KMS-11 (cell line): ENCODE results near the gene DNAJB2.

Source experiments
- H2AFZ ChIP-seq: fragments of 200-600 bp; sonication (generic); 2 replicates; pipeline ENCODE4 v1.6.1; 2016; ENCODE audit warnings: antibody characterized with exemption, mixed run types, low read depth
- H3K27ac ChIP-seq: fragments of 200-600 bp; sonication (generic); 2 replicates; pipeline ENCODE4 v1.6.1; 2016; ENCODE audit warnings: mild to moderate bottlenecking, mixed run types
- H3K27me3 ChIP-seq: fragments of 200-600 bp; sonication (generic); 2 replicates; pipeline ENCODE4 v1.6.1; 2017; ENCODE audit warnings: mild to moderate bottlenecking, low read depth, mixed run types, moderate library complexity; ENCODE audit not compliant: insufficient read depth
- H3K36me3 ChIP-seq: fragments of 200-600 bp; sonication (generic); 2 replicates; pipeline ENCODE4 v1.6.1; 2017; ENCODE audit warnings: mild to moderate bottlenecking, mixed run types; ENCODE audit not compliant: insufficient read depth
- H3K4me1 ChIP-seq: fragments of 200-600 bp; sonication (generic); 2 replicates; pipeline ENCODE4 v1.6.1; 2016; ENCODE audit warnings: mild to moderate bottlenecking, low read depth, mixed run types; ENCODE audit not compliant: poor library complexity, severe bottlenecking
- H3K4me2 ChIP-seq: fragments of 200-600 bp; sonication (generic); 2 replicates; pipeline ENCODE4 v1.7.0; 2016; ENCODE audit warnings: mild to moderate bottlenecking, mixed run types
- H3K4me3 ChIP-seq: fragments of 200-600 bp; sonication (generic); IDR thresholded peaks from 2 replicates; pipeline ENCODE4 v1.6.1; 2017; ENCODE audit warnings: low read depth, low read length, mixed read lengths; ENCODE audit not compliant: insufficient read depth
- H3K79me2 ChIP-seq: fragments of 200-600 bp; sonication (generic); 2 replicates; pipeline ENCODE4 v1.6.1; 2016; ENCODE audit warnings: low read depth, mixed run types; ENCODE audit not compliant: insufficient read depth
- H3K9ac ChIP-seq: fragments of 200-600 bp; sonication (generic); 2 replicates; pipeline ENCODE4 v1.6.1; 2016; ENCODE audit warnings: mild to moderate bottlenecking, mixed run types
- H4K20me1 ChIP-seq: fragments of 200-600 bp; sonication (generic); 2 replicates; pipeline ENCODE4 v1.6.1; 2016; ENCODE audit warnings: mild to moderate bottlenecking, mixed run types; ENCODE audit not compliant: insufficient read depth
- CTCF ChIP-seq: fragments of 200-600 bp; sonication (generic); conservative IDR thresholded peaks from 2 replicates; pipeline ENCODE4 v1.6.1; 2017; ENCODE audit warnings: low read depth, mild to moderate bottlenecking, antibody characterized with exemption, low read length, moderate library complexity, mixed read lengths

Gene DNAJB2

DNA sequence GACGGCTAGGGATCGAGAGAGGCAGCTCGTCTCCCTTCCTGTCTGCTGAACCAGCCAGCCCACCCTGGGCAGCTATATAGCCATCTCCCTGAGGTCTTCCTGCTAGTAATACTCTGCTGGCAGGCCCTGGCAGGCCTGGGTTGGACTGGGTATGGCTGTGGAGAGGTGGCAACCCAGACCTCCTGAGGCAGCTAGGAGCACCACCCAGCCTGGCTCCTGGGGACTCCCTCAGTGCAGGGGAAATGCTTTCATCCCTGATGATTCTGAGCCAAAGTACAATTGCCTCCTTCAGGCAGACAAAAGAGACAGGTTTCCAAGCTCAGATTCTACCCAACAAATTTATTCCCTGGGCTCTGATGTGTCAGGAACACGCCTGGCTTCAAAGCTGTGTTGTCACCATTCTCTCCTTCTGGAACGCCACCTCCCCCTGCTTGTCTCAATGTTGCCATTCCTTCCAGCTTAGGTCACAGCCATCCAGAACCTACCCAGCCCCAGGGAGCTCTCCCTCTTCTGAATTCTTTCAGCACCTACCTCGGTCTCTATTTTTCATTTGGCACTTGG lies 4.7 kb upstream of the DNAJB2 start:
- no peak for TF ChIP-seq CTCF
- H3K4me2 ChIP-seq, result no peak overlapping the region
- H3K9ac ChIP-seq, result no peak overlapping the region
- H3K79me2 ChIP-seq, result no peaks in the 10 kb centered on the region
- no peaks in the 10 kb centered on the region for H4K20me1 ChIP-seq
- H3K27me3 ChIP-seq, result no peaks in the 10 kb centered on the region
- no peak overlapping the region for H3K4me3 ChIP-seq
- peaks cover 21% of the 10 kb centered on the region for H3K4me1 ChIP-seq
- no peak overlapping the region for H3K27ac ChIP-seq
- no peaks in the 10 kb centered on the region for H3K36me3 ChIP-seq
- no peak overlapping the region for H2AFZ ChIP-seq

- Histone ChIP-seq H3K36me3 (no peaks in the 10 kb centered on the region), H3K27me3 (no peaks in the 10 kb centered on the region), H2AFZ (peak overlapping the region; percentile 90), H3K79me2 (no peaks in the 10 kb centered on the region), H3K4me1 (peaks cover 28% of the 10 kb centered on the region), H3K4me3 (no peak overlapping the region), H3K9ac (peak overlapping the region; percentile 31; the same call in 1 of the 2 replicates), H3K4me2 (peak overlapping the region; percentile 80), H3K27ac (peak overlapping the region; percentile 80), H4K20me1 (no peaks in the 10 kb centered on the region)
- TF ChIP-seq CTCF, result peak; percentile 95
Measured at GRCh38 chr2:219277703-219278654, 1.2 kb upstream of the DNAJB2 start.

DNA sequence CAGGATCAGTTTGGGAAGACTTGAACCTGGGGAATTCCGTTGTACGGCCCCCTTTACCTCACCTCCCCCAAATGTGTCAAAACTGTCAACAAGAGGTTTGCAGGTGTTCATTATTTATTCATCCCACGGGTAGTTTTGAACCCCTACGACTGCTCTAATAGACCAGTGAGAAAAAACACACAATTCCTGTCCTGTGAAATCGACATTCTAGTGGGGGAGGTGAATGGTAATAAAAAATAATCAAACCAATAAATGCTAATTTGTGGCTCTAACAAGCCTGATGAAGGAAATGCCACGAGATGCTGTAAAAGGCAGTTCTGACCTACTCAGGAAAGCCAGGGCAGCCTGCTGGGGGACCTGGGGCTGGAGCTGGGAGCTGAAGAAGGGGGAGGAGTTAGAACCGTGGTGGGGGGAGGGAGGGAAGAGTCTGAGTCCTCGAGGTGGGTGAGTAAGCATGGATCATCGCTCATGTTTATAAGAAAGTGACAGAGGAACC lies 463 bp upstream of the DNAJB2 start:
- Histone ChIP-seq H3K4me2 (peak overlapping the region; percentile 80), H2AFZ (peak overlapping the region; percentile 90), H3K4me1 (peaks cover 28% of the 10 kb centered on the region), H3K79me2 (no peaks in the 10 kb centered on the region), H3K9ac (peak overlapping the region; percentile 31; the same call in 1 of the 2 replicates), H3K27ac (peak overlapping the region; percentile 80), H4K20me1 (no peaks in the 10 kb centered on the region), H3K27me3 (no peaks in the 10 kb centered on the region), H3K4me3 (peak overlapping the region; percentile 70), H3K36me3 (no peaks in the 10 kb centered on the region)
- no peak for TF ChIP-seq CTCF

DNA sequence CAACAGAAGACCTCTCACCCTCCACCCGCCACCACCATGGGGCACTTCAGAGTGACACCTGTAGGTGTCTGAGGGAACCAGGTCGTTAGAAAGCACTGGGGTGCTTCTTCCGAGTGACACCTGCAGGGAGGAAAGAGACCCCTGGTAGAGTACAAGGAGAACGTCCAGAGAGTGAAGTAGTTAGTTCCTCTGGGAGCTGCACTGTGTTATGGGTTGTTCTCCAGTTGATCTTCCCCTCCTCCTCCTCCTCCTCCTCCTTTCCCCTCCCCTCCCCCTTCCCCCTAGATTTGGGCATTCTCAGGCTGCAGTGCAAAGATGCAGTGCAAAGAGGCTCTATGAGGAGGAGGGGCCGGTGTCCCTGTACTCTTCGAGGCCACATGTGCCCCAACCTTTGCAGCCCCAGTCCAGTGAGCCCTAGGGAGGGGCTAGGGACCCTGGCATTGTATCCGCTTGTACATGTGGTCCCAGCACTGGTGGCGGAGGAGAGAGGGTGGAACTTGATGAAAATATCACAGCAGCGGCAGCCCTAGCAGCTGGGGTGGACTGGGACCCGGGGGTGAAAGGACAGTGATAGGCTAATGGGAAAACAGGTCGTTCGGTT lies 850 bp downstream of the DNAJB2 start:
- Histone ChIP-seq H3K27ac (peak overlapping the region; percentile 80), H3K4me2 (peak overlapping the region; percentile 89), H2AFZ (peak overlapping the region; percentile 75), H4K20me1 (no peaks in the 10 kb centered on the region), H3K79me2 (no peaks in the 10 kb centered on the region), H3K4me1 (peaks cover 28% of the 10 kb centered on the region), H3K9ac (peak overlapping the region; percentile 73; the same call in 1 of the 2 replicates), H3K36me3 (no peaks in the 10 kb centered on the region), H3K27me3 (no peaks in the 10 kb centered on the region), H3K4me3 (no peak overlapping the region)
- TF ChIP-seq CTCF, result no peak
